GM19463 (cell line): ENCODE results near the gene DNAH3.
"Not testable (repeated sequence)": the region's sequence is repeated elsewhere in the genome, so short reads cannot be mapped to it uniquely, and the experiment has no call there.

ENCODE experiments used
- ATAC-seq: cut with Tn5 transposase; IDR thresholded peaks from one replicate; pipeline ENCODE4 v1.9.1; 2021; ENCODE audit warnings: mild to moderate bottlenecking, moderate library complexity; ENCODE audit not compliant: unreplicated experiment

The DNAH3 gene

GRCh38 chr16:21075252-21075651 is 75.4 kb downstream of the DNAH3 start:
- ATAC-seq = no peak

GRCh38 chr16:21072976-21073375 is 77.7 kb downstream of the DNAH3 start:
- ATAC-seq = no peak

GRCh38 chr16:21071741-21072140 is 78.9 kb downstream of the DNAH3 start:
- no peak for ATAC-seq

- no peak for ATAC-seq
Observed at GRCh38 chr16:21070564-21070963, 80.1 kb downstream of the DNAH3 start.

DNA sequence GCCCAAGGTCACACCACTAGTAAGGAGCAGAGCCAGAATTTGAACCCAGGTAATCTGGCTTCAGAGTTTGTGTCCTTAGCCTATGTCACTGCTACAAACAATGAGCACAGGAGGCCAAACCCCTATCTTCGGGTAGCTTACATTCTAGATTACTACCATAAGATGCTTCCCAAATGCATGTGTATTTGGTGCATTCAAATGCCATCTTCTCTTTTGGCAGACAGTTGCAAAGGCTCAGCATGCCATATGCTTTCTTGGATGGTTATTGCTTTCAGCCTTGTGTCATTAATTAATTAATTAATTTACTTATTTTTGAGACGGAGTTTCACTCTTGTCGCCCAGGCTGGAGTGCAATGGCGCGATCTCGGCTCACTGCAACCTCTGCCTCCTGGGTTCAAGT is 80.7 kb downstream of the DNAH3 start:
- no peak for ATAC-seq

GRCh38 chr16:21064203-21064602 is 86.4 kb downstream of the DNAH3 start:
- ATAC-seq = no peak

- not testable (repeated sequence) for ATAC-seq
Observed at GRCh38 chr16:21063314-21063713, 87.3 kb downstream of the DNAH3 start.

DNA sequence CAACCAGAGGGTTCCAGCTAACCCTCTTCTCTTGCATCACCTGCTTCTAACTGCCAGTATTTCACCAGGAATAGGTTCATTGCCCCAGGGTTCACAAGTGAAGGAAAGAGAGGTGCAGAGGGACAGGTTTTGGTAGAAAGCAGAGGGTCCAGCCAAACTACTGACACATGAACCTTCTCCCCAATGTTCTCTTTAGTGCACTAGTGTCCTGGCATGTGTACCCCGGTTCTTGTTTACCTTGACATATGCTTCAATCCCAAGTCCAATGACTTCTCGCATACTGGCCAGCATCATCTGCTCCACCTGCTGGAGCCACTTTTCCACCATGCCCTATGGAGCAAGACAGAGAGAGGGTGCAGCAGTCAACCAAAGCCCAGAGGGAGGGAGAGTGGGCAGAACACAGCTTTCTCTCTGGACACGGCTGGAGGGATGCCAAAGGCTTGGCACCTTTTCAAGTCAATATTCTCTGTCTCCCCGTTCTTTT is 90.6 kb downstream of the DNAH3 start:
- no peak for ATAC-seq

GRCh38 chr16:21057875-21058274 is 92.8 kb downstream of the DNAH3 start:
- ATAC-seq = no peak

DNA sequence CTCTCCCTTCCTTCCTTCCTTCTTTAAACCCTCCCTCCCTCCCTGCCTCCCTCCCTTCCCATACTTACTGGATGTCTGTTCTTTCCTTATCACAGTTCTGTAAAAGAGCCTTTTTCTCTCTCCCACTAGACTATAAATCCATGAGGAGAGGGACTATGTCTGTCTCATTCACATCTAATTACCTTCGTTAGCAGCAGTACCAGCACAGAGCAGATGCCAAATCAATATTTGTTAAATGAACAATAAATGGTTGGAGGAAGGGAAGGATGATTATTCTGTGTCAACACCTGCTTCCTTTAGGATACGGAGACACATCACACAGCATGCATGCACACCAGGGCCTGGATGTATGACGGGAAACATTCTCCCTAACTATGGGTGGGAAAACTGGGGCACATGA is 94.2 kb downstream of the DNAH3 start:
- no peak for ATAC-seq

- not testable (repeated sequence) for ATAC-seq
Observed at GRCh38 chr16:21055738-21056137, 94.9 kb downstream of the DNAH3 start.

GRCh38 chr16:21053590-21053989 is 97.1 kb downstream of the DNAH3 start:
- no peak for ATAC-seq

- not testable (repeated sequence) for ATAC-seq
Observed at GRCh38 chr16:21048091-21048912, 102.3 kb downstream of the DNAH3 start.

- no peak for ATAC-seq
Observed at GRCh38 chr16:21038197-21038596, 112.4 kb downstream of the DNAH3 start.

DNA sequence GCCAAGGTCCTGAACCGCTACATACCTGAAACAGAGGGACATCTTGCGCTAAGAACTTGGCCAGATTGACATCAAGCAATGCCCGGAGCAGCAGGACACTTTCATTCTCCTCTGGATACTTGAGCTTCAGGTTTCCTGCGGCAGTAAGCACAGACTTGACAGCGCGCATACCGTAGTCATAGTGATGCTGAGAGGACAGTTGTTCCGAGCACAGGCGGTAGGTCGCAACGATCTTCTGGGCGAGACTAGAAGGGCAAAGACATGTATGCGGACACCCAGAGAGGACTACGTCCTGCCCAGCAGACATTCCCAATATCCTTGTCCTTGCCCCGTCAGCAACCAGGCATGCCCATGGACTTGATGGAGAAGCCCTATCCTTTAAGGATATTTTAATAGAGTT is 112.9 kb downstream of the DNAH3 start:
- no peak for ATAC-seq

DNA sequence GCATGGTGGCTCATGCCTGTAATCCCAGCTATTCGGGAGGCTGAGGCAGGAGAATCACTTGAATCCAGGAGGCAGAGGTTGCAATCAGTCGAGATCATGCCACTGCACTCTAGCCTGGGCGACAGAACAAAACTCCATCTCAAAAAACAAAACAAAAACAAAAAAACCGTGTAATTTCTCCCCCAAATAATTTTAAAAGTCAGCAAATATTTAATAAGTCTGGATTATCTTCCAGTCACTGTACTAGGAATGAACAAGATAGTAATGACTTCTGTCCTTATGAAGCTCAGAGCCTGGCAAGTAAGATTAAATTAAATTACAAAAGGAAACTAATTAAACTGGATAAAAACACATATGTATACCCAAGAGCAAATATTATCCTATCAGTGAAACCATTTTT is 113.5 kb downstream of the DNAH3 start:
- no peak for ATAC-seq

GRCh38 chr16:21036471-21036870 is 114.2 kb downstream of the DNAH3 start:
- no peak for ATAC-seq

DNA sequence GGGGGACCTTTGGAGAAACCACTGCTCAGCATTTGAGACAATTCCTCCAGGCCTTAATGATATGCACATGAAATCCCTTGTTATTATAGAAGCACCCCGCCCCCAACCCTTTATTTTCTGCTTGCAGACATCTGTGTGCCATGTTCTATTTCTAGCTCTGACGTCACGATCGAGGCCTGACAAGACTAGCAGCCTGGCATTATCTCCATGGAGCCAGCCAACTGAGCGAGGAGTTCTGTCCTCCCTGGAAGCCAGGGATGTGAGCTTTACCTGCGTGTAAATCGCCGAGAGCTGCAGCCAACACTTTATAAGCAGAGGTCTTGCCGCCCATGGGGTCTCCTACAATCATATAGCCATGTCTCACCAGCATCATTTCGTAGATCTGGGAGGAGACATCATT is 116.9 kb downstream of the DNAH3 start:
- ATAC-seq = no peak

DNA sequence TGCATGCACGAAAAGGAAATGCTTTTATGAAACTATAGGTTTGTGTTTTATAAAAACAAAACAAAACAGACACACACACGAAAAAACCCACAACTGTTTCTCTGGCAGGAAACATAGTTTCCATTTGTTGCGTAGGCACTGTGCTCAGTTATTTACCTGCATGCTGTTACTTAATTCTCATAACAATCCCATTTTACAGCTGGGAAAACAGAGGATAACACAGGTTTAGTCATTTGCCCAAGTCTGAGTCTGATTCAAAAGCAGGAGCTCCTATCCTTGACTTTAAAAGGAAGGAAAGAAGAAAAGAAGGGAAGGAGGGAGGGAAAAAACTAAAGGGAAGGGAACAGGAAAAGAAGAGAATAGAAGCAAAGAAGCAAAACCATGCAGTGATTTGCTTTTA is 117.4 kb downstream of the DNAH3 start:
- no peak for ATAC-seq

- ATAC-seq = no peak
Observed at GRCh38 chr16:21028728-21029127, 121.9 kb downstream of the DNAH3 start.

DNA sequence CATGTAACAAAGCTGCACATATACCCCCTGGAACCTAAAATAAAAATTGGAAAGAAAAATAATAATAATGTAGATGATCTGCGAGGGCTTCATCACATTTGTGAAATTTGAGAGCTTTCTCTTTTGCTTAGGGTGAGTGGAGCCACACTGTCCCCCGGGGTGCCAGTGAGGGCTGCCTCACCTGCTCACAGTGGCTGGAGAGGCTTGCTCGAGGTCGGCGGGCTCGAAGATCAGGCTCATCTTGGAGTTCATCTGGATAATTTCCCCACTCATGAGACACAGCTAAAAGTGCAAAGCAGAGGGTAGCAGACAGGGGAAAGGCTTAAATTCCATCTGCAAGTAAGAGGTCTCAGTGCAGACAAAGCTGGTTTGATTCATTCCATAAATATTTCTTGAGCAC is 123.8 kb downstream of the DNAH3 start:
- ATAC-seq = no peak

- ATAC-seq = no peak
Observed at GRCh38 chr16:21023509-21024202, 127.0 kb downstream of the DNAH3 start.
